Gastroesophageal sphincter (tissue), 4 donors: ENCODE results near the gene DCST1. TPM values are rescaled to one million over a fixed set of nuclear protein-coding genes. Genes with fewer than 3 reads are reported as not detected.
"Not testable (repeated sequence)": the region's sequence is repeated elsewhere in the genome, so short reads cannot be mapped to it uniquely, and the experiment has no call there.

ENCODE experiments used
- ATAC-seq: fragments of 150-250 bp; one replicate; pipeline ENCODE4 v1.9.1; 2016; ENCODE audit warnings: mild to moderate bottlenecking, moderate library complexity
- H3K27ac ChIP-seq, 4 donors: fragments of 200-600 bp; sonication (generic) in 3 of 4; 1 replicate in 3 of 4; 2 replicates in 1 of 4; pipeline ENCODE4 v1.5.1; 2016 to 2019
- H3K27me3 ChIP-seq: fragments of 200-600 bp; sonication (generic); one replicate; pipeline ENCODE4 v1.5.1; 2019
- H3K36me3 ChIP-seq, 2 donors: fragments of 200-600 bp; sonication (generic); one replicate each; pipeline ENCODE4 v1.5.1; 2019; ENCODE audit warnings: control low read depth in 1 of 2
- H3K4me1 ChIP-seq, 3 donors: fragments of 200-600 bp; sonication (generic); 1 replicate in 2 of 3; 2 replicates in 1 of 3; pipeline ENCODE4 v1.5.1; 2016 to 2019; ENCODE audit warnings: control low read depth in 2 of 3
- H3K4me3 ChIP-seq, 2 donors: fragments of 200-600 bp; sonication (generic); one replicate each; pipeline ENCODE4 v1.5.1; 2019; ENCODE audit warnings: mild to moderate bottlenecking in 1 of 2, moderate library complexity in 1 of 2
- H3K9me3 ChIP-seq, 3 donors: fragments of 200-600 bp; sonication (generic); one replicate each; pipeline ENCODE4 v1.5.1; 2017 to 2019; ENCODE audit warnings: control low read depth in 2 of 3
- EP300 ChIP-seq: sonication (generic); formaldehyde crosslinking; IDR thresholded peaks from one replicate; pipeline ENCODE4 v1.6.1; 2017; ENCODE audit warnings: antibody characterized with exemption, mild to moderate bottlenecking
- POLR2A ChIP-seq, 2 donors: fragments of 450-650 bp; IDR thresholded peaks; one replicate each; pipeline ENCODE4 v1.6.1; 2017; ENCODE audit warnings: antibody characterized with exemption in 2 of 2, mild to moderate bottlenecking in 2 of 2, moderate library complexity in 1 of 2
- POLR2AphosphoS5 ChIP-seq: sonication (generic); formaldehyde crosslinking; IDR thresholded peaks from one replicate; pipeline ENCODE4 v1.6.1; 2017; ENCODE audit warnings: antibody characterized with exemption
- WGBS, 2 donors: methylation state at CpG; one replicate each; pipeline ENCODE4 v1.1.5; 2018; ENCODE audit warnings: low coverage in 1 of 2; 5-methylcytosine and 5-hydroxymethylcytosine counted together
- total RNA-seq, 4 donors: library from RNA; depleted of rRNA; stranded (reverse); fragments of >200 nt; gene quantifications; one replicate each; pipeline ENCODE4 v1.1.0, GENCODE V29; 2016
- TF ChIP-seq, protein P1 (sequence below), 4 experiments: fragments of 200-600 bp in 2 of 4; fragments of 450-650 bp in 2 of 4; sonication (generic) in 1 of 4; IDR thresholded peaks; one replicate each; pipeline ENCODE4 v1.5.1; 2017 to 2019; ENCODE audit warnings: antibody characterized with exemption in 4 of 4, mild to moderate bottlenecking in 2 of 4, moderate library complexity in 2 of 4

Gene DCST1, protein sequence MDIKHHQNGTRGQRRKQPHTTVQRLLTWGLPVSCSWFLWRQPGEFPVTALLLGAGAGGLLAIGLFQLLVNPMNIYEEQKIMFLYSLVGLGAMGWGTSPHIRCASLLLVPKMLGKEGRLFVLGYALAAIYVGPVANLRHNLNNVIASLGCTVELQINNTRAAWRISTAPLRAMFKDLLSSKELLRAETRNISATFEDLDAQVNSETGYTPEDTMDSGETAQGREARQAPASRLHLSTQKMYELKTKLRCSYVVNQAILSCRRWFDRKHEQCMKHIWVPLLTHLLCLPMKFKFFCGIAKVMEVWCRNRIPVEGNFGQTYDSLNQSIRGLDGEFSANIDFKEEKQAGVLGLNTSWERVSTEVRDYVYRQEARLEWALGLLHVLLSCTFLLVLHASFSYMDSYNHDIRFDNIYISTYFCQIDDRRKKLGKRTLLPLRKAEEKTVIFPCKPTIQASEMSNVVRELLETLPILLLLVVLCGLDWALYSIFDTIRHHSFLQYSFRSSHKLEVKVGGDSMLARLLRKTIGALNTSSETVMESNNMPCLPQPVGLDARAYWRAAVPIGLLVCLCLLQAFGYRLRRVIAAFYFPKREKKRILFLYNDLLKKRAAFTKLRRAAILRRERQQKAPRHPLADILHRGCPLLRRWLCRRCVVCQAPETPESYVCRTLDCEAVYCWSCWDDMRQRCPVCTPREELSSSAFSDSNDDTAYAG
- not detected for total RNA-seq

GRCh38 chr1:155033524-155033923 is at the start of gene DCST1, which contains the start of gene DCST2:
Gene DCST1 (plus strand): TSS chr1:155033824. CDS start chr1:155034037, 213 bp downstream.
Gene DCST2 (minus strand): TSS chr1:155033781. CDS start chr1:155033701, 80 bp downstream.
- no peak within 1 kb of the TSS for H3K27ac ChIP-seq
- H3K4me3 ChIP-seq: no peak within 1 kb of the TSS
- H3K36me3 ChIP-seq: no peaks in the 10 kb centered on the region
- no peaks in the 10 kb centered on the region for H3K9me3 ChIP-seq
- peaks cover 0 to 4% (median 0%) of the 10 kb centered on the region in 3 donors for H3K4me1 ChIP-seq
- 92 to 100% methylated on average over 1 to 2 of the region's 9 CpGs for WGBS, 2 donors
- H3K27me3 ChIP-seq: no peaks in the 10 kb centered on the region
- no peak for TF ChIP-seq POLR2AphosphoS5
- no peak for TF ChIP-seq EP300
- no peak for TF ChIP-seq POLR2A (IDR thresholded peaks at IDR 0.05)
- TF ChIP-seq, protein P1, sequence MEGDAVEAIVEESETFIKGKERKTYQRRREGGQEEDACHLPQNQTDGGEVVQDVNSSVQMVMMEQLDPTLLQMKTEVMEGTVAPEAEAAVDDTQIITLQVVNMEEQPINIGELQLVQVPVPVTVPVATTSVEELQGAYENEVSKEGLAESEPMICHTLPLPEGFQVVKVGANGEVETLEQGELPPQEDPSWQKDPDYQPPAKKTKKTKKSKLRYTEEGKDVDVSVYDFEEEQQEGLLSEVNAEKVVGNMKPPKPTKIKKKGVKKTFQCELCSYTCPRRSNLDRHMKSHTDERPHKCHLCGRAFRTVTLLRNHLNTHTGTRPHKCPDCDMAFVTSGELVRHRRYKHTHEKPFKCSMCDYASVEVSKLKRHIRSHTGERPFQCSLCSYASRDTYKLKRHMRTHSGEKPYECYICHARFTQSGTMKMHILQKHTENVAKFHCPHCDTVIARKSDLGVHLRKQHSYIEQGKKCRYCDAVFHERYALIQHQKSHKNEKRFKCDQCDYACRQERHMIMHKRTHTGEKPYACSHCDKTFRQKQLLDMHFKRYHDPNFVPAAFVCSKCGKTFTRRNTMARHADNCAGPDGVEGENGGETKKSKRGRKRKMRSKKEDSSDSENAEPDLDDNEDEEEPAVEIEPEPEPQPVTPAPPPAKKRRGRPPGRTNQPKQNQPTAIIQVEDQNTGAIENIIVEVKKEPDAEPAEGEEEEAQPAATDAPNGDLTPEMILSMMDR (IDR thresholded peaks at IDR 0.05): no peak
- no peak for ATAC-seq

GRCh38 chr1:154986736-154987135 is 46.9 kb upstream of the DCST1 start:
- H3K36me3 ChIP-seq: peaks cover 0 to 59% of the 10 kb centered on the region in 2 donors

GRCh38 chr1:154987326-154987725 is 46.3 kb upstream of the DCST1 start:
- Histone ChIP-seq H3K36me3 (peaks cover 0 to 63% of the 10 kb centered on the region in 2 donors), H3K27me3 (no peaks in the 10 kb centered on the region), H3K27ac (no peak overlapping the region), H3K4me3 (no peak overlapping the region), H3K9me3 (no peaks in the 10 kb centered on the region), H3K4me1 (peaks cover 0 to 45% (median 10%) of the 10 kb centered on the region in 3 donors)
- no peak for ATAC-seq
- TF ChIP-seq POLR2A (IDR thresholded peaks at IDR 0.05): no peak
- no peak for TF ChIP-seq EP300
- TF ChIP-seq, protein P1 (IDR thresholded peaks at IDR 0.05): no peak
- no peak for TF ChIP-seq POLR2AphosphoS5
- 93% methylated on average over 3 of the region's 6 CpGs; no CpG with 5 or more reads in 1 of the 2 donors for WGBS, 2 donors

More at GRCh38 chr1:154986736-154987135, 46.9 kb upstream of the DCST1 start:
- ATAC-seq, H3K27me3 ChIP-seq, H3K27ac ChIP-seq, H3K4me3 ChIP-seq, H3K9me3 ChIP-seq: not testable (repeated sequence)
- H3K4me1 ChIP-seq: peaks cover 0 to 49% (median 11%) of the 10 kb centered on the region in 3 donors
- 40 to 60% methylated on average over 1 to 2 of the region's 4 CpGs for WGBS, 2 donors

DNA sequence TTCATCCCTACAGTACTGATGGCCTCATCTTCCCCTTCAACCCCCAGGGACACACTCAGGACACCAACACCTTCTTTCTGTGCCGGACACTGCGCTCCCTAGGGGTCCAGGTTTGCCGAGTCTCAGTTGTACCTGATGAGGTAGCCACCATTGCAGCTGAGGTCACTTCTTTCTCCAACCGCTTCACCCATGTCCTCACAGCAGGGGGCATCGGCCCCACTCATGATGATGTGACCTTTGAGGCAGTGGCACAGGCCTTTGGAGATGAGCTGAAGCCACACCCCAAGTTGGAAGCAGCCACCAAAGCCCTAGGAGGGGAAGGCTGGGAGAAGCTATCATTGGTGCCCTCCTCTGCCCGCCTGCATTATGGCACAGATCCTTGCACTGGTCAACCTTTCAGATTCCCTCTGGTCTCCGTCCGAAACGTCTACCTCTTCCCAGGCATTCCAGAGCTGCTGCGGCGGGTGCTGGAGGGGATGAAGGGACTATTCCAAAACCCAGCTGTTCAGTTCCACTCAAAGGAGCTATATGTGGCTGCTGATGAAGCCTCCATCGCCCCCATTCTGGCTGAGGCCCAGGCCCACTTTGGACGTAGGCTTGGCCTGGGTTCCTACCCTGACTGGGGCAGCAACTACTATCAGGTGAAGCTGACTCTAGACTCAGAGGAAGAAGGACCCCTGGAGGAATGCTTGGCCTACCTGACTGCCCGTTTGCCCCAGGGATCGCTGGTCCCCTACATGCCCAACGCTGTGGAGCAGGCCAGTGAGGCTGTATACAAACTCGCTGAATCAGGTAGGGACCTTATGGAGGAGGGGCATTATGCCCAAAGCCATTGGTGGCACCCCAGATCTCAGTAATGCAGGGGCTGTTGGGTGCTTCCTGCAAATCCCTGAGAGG is 45.3 kb upstream of the DCST1 start:
- WGBS, 2 donors: 58 to 77% methylated on average over 2 to 6 of the region's 17 CpGs
- Histone ChIP-seq H3K27ac (no peak overlapping the region), H3K36me3 (peaks cover 0 to 73% of the 10 kb centered on the region in 2 donors), H3K4me3 (no peak overlapping the region), H3K27me3 (no peaks in the 10 kb centered on the region), H3K9me3 (no peaks in the 10 kb centered on the region), H3K4me1 (peaks cover 0 to 38% (median 6%) of the 10 kb centered on the region in 3 donors)
- TF ChIP-seq POLR2A (IDR thresholded peaks at IDR 0.05) (no peak), POLR2AphosphoS5 (no peak), EP300 (no peak)
- TF ChIP-seq, protein P1 (IDR thresholded peaks at IDR 0.05): no peak
- no peak for ATAC-seq
